Retinal pigment epithelial cell (primary cell): Measurements from ENCODE around the gene CDC42BPB.

Experiments used
- DNase-seq: peaks from one replicate; pipeline ENCODE4 v3.0.0-alpha.2; 2010; ENCODE audit warnings: low read depth
- H3K4me3 ChIP-seq: 2 replicates; pipeline ENCODE4 v1.5.1; 2011; ENCODE audit warnings: mild to moderate bottlenecking, low read length, control low read depth, moderate library complexity
- TF ChIP-seq, protein P1 (sequence below): conservative IDR thresholded peaks from 2 replicates; pipeline ENCODE4 v1.5.1; 2011; ENCODE audit warnings: low read depth, low read length, control low read depth, inconsistent platforms

Gene CDC42BPB

DNA sequence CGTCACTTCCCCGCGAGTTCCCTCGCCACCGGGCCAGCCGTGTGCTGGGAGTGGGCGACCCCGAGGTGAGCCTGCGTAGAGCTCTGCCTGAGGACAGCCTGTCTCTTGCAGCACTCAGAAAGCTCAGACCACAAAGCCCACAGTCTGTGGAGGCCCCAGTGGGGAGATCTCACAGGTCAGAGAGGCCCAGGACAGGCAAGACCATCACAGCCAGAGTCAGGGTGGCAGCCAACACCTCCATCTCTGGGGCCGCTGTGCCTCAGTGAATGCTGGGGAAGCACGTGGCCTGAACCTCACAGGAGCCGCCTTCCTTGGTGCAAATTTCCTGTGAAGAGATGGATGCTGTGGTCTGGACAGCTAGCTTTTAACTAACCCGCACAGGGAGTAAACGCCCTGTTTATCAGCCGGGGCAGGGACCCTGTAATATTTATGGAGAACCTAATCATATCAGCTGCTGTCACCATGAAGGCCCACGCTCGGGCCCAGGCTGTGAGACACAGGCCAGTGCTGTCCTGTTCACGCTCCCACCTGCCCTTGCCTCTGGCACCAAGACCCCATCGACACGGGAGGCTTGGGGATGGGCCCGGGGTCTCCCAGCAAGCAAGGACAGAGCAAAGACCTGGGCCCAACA, 56.9 kb downstream of the CDC42BPB start:
- TF ChIP-seq, protein P1, sequence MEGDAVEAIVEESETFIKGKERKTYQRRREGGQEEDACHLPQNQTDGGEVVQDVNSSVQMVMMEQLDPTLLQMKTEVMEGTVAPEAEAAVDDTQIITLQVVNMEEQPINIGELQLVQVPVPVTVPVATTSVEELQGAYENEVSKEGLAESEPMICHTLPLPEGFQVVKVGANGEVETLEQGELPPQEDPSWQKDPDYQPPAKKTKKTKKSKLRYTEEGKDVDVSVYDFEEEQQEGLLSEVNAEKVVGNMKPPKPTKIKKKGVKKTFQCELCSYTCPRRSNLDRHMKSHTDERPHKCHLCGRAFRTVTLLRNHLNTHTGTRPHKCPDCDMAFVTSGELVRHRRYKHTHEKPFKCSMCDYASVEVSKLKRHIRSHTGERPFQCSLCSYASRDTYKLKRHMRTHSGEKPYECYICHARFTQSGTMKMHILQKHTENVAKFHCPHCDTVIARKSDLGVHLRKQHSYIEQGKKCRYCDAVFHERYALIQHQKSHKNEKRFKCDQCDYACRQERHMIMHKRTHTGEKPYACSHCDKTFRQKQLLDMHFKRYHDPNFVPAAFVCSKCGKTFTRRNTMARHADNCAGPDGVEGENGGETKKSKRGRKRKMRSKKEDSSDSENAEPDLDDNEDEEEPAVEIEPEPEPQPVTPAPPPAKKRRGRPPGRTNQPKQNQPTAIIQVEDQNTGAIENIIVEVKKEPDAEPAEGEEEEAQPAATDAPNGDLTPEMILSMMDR, result no peak
- no peak overlapping the region for H3K4me3 ChIP-seq
- no peak for DNase-seq

DNA sequence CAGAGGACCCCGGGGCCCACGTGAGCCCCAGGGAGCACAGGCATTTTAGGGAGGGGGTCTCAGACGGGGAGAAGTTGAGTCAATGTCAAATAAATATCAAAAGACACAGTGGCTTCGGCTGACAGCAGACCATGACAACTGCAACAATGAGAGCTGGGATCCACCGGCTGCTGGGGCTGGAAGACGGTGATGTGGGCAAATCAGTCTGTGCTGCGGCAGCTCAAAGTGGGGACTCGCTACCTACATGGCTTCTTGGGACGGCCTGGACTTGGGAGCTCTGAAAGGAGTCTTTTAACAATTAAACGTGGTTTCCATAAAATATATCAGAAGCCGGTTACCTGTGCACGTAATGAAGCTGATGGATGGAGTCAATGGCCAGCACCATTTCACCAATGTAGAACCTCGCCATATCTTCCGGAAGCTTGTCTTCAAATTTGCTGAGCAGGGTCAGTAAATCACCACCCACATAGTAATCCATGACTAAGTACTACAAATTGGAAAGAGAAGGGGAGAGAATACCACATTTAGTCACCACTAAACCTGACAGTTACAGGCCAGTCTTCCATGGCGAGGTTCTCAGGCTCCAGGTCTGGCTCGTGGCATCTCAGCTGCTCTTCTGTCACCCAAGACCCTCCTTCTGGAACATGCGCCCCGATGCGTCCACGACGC, 58.0 kb downstream of the CDC42BPB start:
- DNase-seq, result no peak
- no peak overlapping the region for H3K4me3 ChIP-seq
- TF ChIP-seq, protein P1, result no peak

GRCh38 chr14:102998393-102998792, 59.0 kb downstream of the CDC42BPB start:
- TF ChIP-seq, protein P1, result no peak
- no peak for DNase-seq
- no peak overlapping the region for H3K4me3 ChIP-seq

- no peak for DNase-seq
- no peak overlapping the region for H3K4me3 ChIP-seq
- TF ChIP-seq, protein P1, result no peak
Measured at GRCh38 chr14:102996941-102997340, 60.4 kb downstream of the CDC42BPB start.

DNA sequence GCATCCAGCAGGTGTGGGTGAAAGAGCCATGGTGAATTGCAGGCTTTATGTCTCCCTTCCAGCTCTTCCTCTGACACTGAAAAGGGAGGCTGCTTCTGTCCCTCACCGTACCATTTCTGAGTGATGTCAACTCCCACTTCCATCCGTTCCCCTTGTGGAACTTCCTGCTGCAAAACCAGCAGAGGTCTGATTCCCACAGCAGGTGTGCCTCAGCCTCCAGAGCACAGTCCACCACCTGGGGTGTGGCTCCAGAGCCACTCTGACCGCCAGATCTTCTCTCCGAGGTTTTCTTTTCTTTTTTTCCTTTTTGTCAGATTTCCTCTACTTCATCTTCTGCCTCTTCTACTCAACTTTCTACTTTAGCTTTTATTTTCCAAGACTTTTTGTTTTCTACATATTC, 62.7 kb downstream of the CDC42BPB start:
- DNase-seq, result no peak
- H3K4me3 ChIP-seq, result no peak overlapping the region
- TF ChIP-seq, protein P1, result no peak

GRCh38 chr14:102993523-102993922, 63.8 kb downstream of the CDC42BPB start:
- DNase-seq, result no peak
- TF ChIP-seq, protein P1, result no peak
- H3K4me3 ChIP-seq, result no peak overlapping the region

- no peak for DNase-seq
- H3K4me3 ChIP-seq, result no peak overlapping the region
- TF ChIP-seq, protein P1, result no peak
Measured at GRCh38 chr14:102991376-102991775, 66.0 kb downstream of the CDC42BPB start.
